Peyer's patch (tissue), 4 donors: ENCODE measurements around the gene HLTF. TPM values are rescaled to one million over a fixed set of nuclear protein-coding genes. Genes with fewer than 3 reads are reported as not detected.

Experiments used
- DNase-seq, 3 donors: peaks; one replicate each; pipeline ENCODE4 v3.0.0-alpha.2; 2017 to 2019
- H3K27ac ChIP-seq, 4 donors: fragments of 200-600 bp; sonication (generic); one replicate each; pipeline ENCODE4 v1.5.1; 2016 to 2019
- H3K27me3 ChIP-seq, 2 donors: fragments of 200-600 bp; sonication (generic); one replicate each; pipeline ENCODE4 v1.5.1; 2019
- H3K36me3 ChIP-seq, 3 donors: fragments of 200-600 bp; sonication (generic); one replicate each; pipeline ENCODE4 v1.5.1; 2016 to 2019
- H3K4me1 ChIP-seq, 4 donors: fragments of 200-600 bp; sonication (generic); one replicate each; pipeline ENCODE4 v1.5.1; 2016 to 2019
- H3K4me3 ChIP-seq, 4 donors: fragments of 200-600 bp; sonication (generic); 1 replicate in 3 of 4; 2 replicates in 1 of 4; pipeline ENCODE4 v1.5.1; 2016 to 2019; ENCODE audit warnings: mild to moderate bottlenecking in 1 of 4
- H3K9me3 ChIP-seq, 4 donors: fragments of 200-600 bp; sonication (generic); one replicate each; pipeline ENCODE4 v1.5.1; 2016 to 2019; ENCODE audit warnings: mild to moderate bottlenecking in 1 of 4
- CTCF ChIP-seq, 6 experiments: fragments of 450-650 bp in 4 of 6; fragments of 200-600 bp in 2 of 6; sonication (generic) in 1 of 6; IDR thresholded peaks; one replicate each; pipeline ENCODE4 v1.5.1; 2017 to 2019; ENCODE audit warnings: antibody characterized with exemption in 6 of 6, mild to moderate bottlenecking in 3 of 6, moderate library complexity in 1 of 6
- POLR2A ChIP-seq, 2 donors: fragments of 450-650 bp; IDR thresholded peaks; one replicate each; pipeline ENCODE4 v1.5.1; 2017; ENCODE audit warnings: antibody characterized with exemption in 2 of 2, mild to moderate bottlenecking in 2 of 2, moderate library complexity in 2 of 2
- total RNA-seq, 4 donors: library from RNA; depleted of rRNA; stranded (reverse); fragments of >200 nt; gene quantifications; one replicate each; pipeline ENCODE4 v1.1.0, GENCODE V29; 2016

Gene HLTF
- total RNA-seq, 4 donors from 2014 or later = 6.0 to 19.8 (median 12.4) TPM

GRCh38 chr3:149067883-149068282 lies 18.4 kb downstream of the HLTF start:
- peaks cover 0 to 32% (median 0%) of the 10 kb centered on the region in 3 donors for H3K36me3 ChIP-seq

DNA sequence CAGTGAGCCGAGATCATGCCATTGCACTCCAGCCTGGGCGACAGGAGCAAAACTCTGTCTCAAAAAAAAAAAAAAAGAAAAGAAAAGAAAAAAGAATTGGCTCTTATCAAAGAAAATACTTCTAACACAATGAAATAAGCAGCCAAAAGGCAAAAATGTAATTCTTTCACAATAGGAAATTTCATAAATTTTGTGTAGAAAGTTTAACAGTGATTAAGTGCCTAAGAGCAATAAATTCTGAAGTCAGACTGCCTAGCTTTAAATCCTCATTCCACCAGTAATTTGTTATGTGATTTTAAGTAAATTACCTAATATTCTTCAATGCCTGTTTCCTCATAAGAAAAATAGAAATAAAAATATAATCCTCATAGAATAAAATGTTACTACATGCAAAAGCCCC lies 24.6 kb downstream of the HLTF start:
- Histone ChIP-seq H3K4me1 (no peaks in the 10 kb centered on the region), H3K27me3 (no peaks in the 10 kb centered on the region), H3K9me3 (no peaks in the 10 kb centered on the region), H3K36me3 (peaks cover 0 to 10% (median 0%) of the 10 kb centered on the region in 3 donors), H3K27ac (no peak overlapping the region), H3K4me3 (no peak overlapping the region)
- DNase-seq = no peak
- TF ChIP-seq CTCF (IDR thresholded peaks at IDR 0.05) (no peak), POLR2A (IDR thresholded peaks at IDR 0.05) (no peak)

More at GRCh38 chr3:149067883-149068282, 18.4 kb downstream of the HLTF start:
- no peaks in the 10 kb centered on the region for H3K4me1 ChIP-seq
- DNase-seq = no peak
- H3K27me3 ChIP-seq = no peaks in the 10 kb centered on the region
- H3K27ac ChIP-seq = no peak overlapping the region
- H3K4me3 ChIP-seq = no peak overlapping the region
- H3K9me3 ChIP-seq = no peaks in the 10 kb centered on the region
- TF ChIP-seq POLR2A (IDR thresholded peaks at IDR 0.05) (no peak), CTCF (IDR thresholded peaks at IDR 0.05) (no peak)

DNA sequence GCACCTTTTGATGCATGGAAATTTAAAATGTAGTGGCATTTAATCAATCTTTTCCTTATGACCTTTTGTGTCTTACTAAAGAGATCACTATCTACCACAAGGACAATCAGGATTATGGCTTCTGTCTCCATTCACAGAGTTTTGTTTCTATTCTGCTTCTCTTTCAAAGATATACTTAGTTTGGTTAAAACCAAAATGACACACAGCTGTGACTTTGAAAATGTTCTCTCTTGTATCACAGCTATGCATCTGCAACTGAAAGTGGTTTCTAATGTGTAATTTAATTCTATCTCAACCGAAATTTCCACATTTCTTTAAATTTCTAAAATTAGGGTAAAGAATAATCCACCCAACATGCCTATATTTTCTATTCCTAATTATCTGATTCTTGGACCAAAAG lies 27.7 kb downstream of the HLTF start:
- no peaks in the 10 kb centered on the region for H3K27me3 ChIP-seq
- TF ChIP-seq POLR2A (IDR thresholded peaks at IDR 0.05) (no peak), CTCF (IDR thresholded peaks at IDR 0.05) (no peak)
- no peaks in the 10 kb centered on the region for H3K9me3 ChIP-seq
- H3K4me3 ChIP-seq = no peak overlapping the region
- H3K36me3 ChIP-seq = peaks cover 0 to 3% (median 0%) of the 10 kb centered on the region in 3 donors
- no peak overlapping the region for H3K27ac ChIP-seq
- no peak for DNase-seq
- H3K4me1 ChIP-seq = no peaks in the 10 kb centered on the region

- H3K4me1 ChIP-seq = no peaks in the 10 kb centered on the region
- no peak overlapping the region for H3K27ac ChIP-seq
- TF ChIP-seq CTCF (IDR thresholded peaks at IDR 0.05) (no peak), POLR2A (IDR thresholded peaks at IDR 0.05) (no peak)
- H3K27me3 ChIP-seq = no peaks in the 10 kb centered on the region
- H3K4me3 ChIP-seq = no peak overlapping the region
- no peaks in the 10 kb centered on the region for H3K9me3 ChIP-seq
- no peak for DNase-seq
- H3K36me3 ChIP-seq = peaks cover 0 to 3% (median 0%) of the 10 kb centered on the region in 3 donors
Observed at GRCh38 chr3:149058198-149058597, 28.1 kb downstream of the HLTF start.

GRCh38 chr3:149055575-149055974 lies 30.8 kb downstream of the HLTF start:
- no peaks in the 10 kb centered on the region for H3K27me3 ChIP-seq
- no peaks in the 10 kb centered on the region for H3K9me3 ChIP-seq
- peaks cover 0 to 3% (median 0%) of the 10 kb centered on the region in 3 donors for H3K36me3 ChIP-seq
- no peaks in the 10 kb centered on the region for H3K4me1 ChIP-seq
- DNase-seq = no peak
- no peak overlapping the region for H3K4me3 ChIP-seq
- no peak overlapping the region for H3K27ac ChIP-seq
- no peak for TF ChIP-seq POLR2A (IDR thresholded peaks at IDR 0.05)
- no peak for TF ChIP-seq CTCF (IDR thresholded peaks at IDR 0.05)
